SIG-M5 treated with dmso at 0.1 percent for 504 hours (cell line): ENCODE results near the gene TPCN2.

Experiments used
- DNase-seq: peaks from one replicate; lab custom pipeline; 2025; ENCODE audit not compliant: unreplicated experiment; lab: John Stamatoyannopoulos, UW

TPCN2 gene

GRCh38 chr11:69108030-69108429 lies 59.3 kb downstream of the TPCN2 start:
- DNase-seq, result no peak

- DNase-seq, result no peak
Measured at GRCh38 chr11:69108559-69108958, 59.8 kb downstream of the TPCN2 start.

GRCh38 chr11:69109101-69109500 lies 60.4 kb downstream of the TPCN2 start:
- DNase-seq, result no peak

GRCh38 chr11:69110451-69110850 lies 61.7 kb downstream of the TPCN2 start:
- no peak for DNase-seq

GRCh38 chr11:69111624-69112542 lies 63.2 kb downstream of the TPCN2 start:
- no peak for DNase-seq

- DNase-seq, result no peak
Measured at GRCh38 chr11:69113226-69113625, 64.5 kb downstream of the TPCN2 start.

GRCh38 chr11:69113646-69114340 lies 65.1 kb downstream of the TPCN2 start:
- no peak for DNase-seq

- DNase-seq, result no peak
Measured at GRCh38 chr11:69114362-69114761, 65.6 kb downstream of the TPCN2 start.

GRCh38 chr11:69114811-69115523 lies 66.2 kb downstream of the TPCN2 start:
- DNase-seq, result no peak

- DNase-seq, result no peak
Measured at GRCh38 chr11:69115586-69116560, 67.1 kb downstream of the TPCN2 start.

GRCh38 chr11:69116671-69117070 lies 67.9 kb downstream of the TPCN2 start:
- no peak for DNase-seq

- DNase-seq, result no peak
Measured at GRCh38 chr11:69119190-69119589, 70.5 kb downstream of the TPCN2 start.

GRCh38 chr11:69120096-69120875 lies 71.6 kb downstream of the TPCN2 start:
- DNase-seq, result no peak

GRCh38 chr11:69121021-69121420 lies 72.3 kb downstream of the TPCN2 start:
- DNase-seq, result no peak

GRCh38 chr11:69121621-69122325 lies 73.0 kb downstream of the TPCN2 start:
- DNase-seq, result no peak

GRCh38 chr11:69122326-69122629 lies 73.5 kb downstream of the TPCN2 start:
- no peak for DNase-seq

GRCh38 chr11:69122630-69123431 lies 74.1 kb downstream of the TPCN2 start:
- DNase-seq, result peak; percentile 75
